ENCODE data around the gene COL6A1.
A peak's percentile ranks its signal among the peaks of the same experiment; 100 is the strongest.

Gene COL6A1, protein sequence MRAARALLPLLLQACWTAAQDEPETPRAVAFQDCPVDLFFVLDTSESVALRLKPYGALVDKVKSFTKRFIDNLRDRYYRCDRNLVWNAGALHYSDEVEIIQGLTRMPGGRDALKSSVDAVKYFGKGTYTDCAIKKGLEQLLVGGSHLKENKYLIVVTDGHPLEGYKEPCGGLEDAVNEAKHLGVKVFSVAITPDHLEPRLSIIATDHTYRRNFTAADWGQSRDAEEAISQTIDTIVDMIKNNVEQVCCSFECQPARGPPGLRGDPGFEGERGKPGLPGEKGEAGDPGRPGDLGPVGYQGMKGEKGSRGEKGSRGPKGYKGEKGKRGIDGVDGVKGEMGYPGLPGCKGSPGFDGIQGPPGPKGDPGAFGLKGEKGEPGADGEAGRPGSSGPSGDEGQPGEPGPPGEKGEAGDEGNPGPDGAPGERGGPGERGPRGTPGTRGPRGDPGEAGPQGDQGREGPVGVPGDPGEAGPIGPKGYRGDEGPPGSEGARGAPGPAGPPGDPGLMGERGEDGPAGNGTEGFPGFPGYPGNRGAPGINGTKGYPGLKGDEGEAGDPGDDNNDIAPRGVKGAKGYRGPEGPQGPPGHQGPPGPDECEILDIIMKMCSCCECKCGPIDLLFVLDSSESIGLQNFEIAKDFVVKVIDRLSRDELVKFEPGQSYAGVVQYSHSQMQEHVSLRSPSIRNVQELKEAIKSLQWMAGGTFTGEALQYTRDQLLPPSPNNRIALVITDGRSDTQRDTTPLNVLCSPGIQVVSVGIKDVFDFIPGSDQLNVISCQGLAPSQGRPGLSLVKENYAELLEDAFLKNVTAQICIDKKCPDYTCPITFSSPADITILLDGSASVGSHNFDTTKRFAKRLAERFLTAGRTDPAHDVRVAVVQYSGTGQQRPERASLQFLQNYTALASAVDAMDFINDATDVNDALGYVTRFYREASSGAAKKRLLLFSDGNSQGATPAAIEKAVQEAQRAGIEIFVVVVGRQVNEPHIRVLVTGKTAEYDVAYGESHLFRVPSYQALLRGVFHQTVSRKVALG
- 3.7 to 16.0 (median 7.8) reads per million in 4 donors for total RNA-seq

DNA sequence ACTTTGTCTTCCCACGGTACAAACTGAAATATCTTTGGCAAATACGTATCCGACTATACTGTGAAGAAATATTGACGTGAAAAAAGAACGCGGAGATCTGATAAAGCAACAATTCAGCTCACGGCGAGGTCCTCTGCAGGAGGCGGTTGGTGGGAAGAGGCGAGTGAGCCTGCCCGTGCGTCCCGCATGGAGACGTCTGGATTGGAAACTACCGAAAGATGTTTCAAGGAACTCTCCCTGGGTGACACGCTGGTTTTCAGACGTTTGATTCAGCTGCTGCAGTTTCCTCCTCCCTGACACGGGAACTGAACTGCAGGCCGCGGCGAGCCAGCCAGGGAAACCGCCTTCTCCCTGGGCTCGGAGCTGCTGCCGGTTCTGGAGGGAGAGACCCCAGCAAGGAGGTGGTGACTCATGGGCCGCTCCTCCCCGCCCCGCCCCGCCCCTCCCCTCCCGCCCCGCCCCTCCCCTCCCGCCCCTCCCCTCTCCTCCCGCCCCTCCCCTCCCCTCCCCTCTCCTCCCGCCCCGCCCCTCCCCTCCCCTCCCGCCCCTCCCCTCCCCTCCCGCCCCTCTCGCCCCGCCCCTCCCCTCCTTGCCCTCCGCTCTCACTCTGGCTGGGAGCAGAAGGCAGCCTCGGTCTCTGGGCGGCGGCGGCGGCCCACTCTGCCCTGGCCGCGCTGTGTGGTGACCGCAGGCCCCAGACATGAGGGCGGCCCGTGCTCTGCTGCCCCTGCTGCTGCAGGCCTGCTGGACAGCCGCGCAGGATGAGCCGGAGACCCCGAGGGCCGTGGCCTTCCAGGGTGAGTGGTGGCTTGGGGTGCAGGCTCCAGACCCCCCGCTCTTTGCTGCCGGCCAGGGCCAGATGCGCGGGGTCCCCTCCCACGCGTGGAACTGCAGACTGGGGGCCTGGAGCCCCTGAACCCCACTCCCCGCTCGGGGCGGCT, at the start of gene COL6A1:
COL6A1 (plus strand) TSS at position 620 of the 941 bp plus-strand sequence; CDS start at position 701, 81 bp downstream.
- peak; percentile 42 to 52 (median 47) for DNase-seq

DNA sequence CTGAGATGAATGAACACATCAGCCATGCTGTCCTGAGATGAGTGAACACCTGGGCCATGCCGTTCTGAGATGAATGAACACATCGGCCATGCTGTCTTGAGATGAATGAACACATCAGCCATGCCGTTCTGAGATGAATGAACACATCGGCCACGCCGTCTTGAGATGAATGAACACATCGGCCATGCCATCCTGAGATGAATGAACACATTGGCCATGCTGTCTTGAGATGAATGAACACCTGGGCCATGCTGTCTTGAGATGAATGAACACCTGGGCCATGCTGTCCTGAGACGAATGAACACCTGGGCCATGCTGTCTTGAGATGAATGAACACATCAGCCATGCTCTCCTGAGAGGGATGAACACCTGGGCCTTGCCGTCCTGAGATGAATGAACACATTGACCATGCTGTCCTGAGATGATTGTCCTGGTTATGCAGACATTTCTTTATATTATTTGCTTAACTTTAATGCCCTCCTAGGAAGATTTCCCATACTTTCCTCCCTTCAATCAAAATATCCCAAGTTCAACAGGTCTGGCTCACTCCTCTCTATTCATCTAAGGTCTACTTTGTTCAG, 48.6 kb upstream of the COL6A1 start:
- peak in 1 of 5 donors; percentile 26 for DNase-seq

DNA sequence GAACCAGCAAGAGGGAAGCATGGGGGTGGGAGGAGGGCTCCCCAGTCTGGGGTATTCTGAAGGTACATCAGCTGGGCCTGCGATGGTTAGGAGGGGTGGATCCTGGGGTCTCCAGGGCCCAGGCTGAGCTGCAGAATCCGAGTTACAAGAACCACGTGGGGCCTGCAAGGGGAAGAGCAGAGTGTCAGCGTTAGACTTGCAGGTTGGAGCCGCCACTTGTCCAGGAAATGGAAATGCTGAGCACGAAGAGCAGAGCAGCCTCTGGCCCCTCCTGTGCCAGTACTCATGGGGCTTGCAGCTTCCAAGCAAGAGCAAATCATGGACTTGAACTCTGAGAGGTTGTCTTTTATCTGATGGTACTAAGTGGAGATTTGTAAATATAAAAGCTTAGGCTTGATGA, 47.5 kb upstream of the COL6A1 start:
- no peak for DNase-seq

DNA sequence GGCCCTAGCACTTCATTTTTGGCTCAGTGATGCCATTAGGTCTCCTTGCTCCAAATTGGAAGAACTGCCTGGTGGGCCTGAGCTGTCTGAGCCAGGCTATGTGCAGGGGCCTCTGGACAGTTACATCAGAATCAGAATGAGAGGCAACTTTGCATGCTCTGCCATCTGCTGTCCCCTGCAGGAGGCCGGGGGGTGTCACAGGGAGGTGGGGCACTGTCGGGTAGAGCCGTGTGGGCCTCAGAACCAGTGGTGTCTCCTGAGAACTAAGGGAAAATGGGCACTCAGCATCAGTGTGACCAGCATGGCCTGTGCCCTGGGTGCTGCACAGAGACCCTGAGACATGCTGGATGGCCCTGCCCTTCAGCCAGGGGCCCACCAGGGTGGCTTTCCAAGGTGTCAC, 47.0 kb upstream of the COL6A1 start:
- DNase-seq: no peak

DNA sequence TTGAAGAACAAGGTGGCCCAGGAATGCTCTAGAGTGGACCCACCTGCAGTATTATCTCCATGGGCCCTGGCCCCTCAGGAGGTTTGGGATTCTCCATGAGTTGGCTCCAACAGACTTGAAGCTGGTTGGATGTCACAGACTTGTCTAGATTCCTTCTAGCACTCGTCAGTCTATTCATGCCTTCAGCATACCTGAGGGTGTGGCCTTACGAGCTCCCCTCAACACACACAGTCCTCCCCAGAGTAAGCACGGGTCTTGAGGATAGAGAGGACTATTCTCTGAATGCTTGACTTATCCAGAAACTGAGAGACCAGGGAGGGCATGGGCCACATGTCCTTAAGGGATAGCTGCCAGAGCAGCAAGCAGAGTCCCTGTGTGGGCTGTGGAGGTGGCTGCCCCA, 45.9 kb upstream of the COL6A1 start:
- DNase-seq: no peak

DNA sequence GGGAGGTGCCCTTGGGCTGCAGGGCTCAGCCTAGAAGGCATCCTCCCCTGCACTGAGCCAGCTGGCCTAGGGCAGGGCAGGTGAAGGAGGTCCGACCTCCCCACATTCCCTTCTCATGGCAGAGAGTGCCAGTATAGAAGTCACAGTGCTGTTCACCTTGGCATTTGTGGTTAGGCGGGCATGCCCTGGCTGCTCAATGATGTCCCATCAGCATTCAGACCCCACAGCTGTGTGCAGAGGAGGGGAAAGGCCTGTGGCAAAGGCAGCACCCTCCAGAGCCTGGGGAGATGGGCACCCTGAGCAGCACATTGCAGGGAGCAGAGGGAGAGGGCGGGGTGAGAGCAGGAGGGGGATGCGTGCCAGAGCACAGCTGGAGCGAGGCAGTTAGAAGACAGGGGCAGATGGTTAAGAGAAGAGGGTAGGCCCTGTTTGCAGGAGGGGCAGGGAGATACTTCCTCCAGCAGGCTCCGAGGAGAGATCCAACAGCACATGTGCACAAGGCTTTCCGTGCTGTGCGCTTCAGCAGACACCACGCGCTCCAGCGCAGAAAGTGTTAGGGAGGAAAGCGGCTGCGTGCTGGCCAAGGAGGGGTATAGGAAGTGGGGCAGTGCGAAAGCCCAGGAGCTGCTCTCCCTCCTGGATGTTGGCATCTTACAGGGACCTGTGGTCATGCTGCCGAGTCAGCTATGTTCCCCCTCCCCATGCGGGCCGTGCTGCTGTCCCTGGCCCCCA, 43.7 kb upstream of the COL6A1 start:
- no peak for DNase-seq

DNA sequence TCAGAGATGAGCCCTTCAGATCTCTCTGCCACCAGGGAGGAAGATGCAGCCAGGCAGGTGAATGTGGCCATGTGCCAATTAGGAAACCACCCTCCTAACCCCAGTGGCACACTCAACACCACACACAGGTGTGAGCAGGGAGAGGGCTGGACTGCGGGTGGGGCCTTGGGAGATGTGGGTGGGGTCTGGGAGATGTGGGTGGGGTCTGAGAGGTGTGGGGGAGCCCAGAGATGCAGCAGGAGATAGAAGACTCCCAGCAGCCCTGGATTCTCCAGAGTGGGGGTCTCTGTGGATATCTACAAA, 43.2 kb upstream of the COL6A1 start:
- no peak for DNase-seq

DNA sequence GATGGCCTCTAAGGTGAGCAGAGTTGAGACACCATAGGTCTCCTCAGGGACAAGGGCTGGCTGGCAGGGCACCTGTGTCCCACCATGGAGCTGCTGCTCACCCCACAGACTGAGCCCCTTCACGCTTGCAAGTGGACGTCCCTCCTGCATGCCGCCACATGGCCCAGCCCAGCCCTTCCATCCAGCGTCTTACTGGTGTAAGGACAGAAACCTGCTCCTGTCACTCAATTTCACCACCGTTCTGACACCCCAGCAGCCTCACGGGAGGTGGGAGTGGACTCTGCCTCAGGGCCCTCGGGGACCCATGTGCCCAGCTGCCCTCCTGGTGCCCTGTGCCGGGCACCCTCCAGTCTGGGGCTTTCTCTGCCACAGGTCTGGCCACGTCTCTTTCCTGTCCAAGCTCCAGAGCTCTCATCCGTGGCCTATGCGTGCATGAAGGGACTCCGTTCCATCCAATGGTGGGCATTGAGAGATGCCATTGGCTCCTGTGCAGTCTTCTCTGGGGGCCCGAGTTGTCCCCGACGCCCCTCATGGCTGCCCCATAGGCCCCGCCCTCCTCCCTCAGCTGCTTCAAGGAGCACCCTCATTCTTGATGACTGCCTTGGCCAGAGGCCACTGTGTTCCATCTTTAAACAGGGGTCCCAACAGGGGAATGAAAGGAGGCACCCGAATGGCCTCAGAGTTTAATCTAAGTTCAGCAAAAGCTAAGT, 42.6 kb upstream of the COL6A1 start:
- DNase-seq: no peak

DNA sequence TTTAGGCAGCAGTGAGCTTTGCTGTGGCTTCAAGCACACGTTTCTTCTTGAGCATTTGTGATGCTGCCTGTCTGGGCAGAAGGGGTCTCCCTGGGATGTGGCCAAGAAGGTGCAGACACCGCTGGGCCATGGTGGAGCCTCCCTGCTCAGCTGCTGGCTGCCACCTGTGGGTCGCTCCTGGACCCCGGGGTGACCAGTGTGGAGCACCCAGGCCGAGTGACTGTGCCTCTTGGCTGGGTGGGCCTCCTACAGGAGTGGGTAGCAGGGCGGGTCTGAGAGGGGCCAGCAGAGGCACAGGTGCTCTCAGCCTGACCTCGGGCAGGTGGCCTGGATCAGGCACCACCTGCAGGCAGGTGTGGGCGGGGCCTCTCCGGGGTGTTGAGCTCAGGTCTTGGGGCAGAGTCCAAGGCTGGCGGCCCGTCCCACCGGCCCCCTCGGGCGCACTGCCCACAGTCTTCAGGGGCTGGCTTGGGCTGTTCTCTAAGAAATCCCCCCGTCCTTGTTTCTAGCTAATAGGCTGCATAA, 42.0 kb upstream of the COL6A1 start:
- no peak for DNase-seq

DNA sequence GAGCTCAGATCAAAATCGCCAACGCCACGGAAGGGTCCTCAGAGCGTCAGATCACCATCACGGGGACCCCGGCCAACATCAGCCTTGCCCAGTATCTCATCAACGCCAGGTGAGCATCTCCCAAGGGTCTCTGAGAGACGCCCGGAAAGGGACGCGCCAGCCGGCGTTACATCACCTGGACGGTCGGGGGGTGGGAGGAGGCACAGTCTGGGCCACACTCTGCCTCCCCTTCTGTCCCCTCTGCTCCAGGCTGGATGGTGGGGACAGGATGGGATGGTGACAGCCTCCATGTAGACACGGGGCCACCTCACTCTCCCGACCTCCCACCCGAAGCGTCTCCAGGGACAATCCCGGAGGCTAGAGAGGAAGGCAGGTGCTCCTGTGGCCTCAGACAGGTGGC, 41.5 kb upstream of the COL6A1 start:
- DNase-seq: no peak

DNA sequence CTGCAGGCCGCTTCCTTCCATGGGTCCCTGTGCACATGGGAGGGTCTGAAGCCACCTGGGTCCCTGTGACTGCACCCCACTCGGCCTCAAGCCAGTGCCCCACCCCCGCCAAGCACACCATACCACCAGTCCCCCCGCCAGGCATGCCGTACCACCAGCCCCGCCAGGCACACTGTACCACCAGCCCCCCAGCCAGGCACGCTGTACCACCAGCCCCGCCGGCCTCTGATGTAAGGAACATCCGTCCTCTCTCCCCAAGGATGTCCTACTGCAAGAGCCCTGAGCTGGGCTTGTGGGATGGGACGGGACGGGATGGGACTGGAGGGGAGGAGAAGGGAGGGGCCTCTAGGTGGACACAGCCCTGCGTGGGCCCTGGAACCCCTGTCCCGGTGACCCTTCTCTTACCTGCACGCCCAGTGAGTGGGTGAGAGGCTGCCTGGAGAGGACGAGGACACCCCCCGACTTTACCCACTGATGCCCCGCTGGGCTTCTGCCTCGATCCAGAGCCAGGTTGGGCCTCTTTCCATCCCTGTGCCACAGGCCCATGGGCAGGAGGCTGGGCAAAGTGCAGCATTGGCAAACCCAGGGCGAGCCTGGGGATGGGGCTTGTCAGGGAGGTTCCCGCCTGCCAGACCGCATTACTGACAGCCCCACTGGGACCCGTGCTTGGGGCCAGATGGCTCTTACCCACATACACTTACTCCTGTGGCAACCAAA, 40.8 kb upstream of the COL6A1 start:
- DNase-seq: no peak

DNA sequence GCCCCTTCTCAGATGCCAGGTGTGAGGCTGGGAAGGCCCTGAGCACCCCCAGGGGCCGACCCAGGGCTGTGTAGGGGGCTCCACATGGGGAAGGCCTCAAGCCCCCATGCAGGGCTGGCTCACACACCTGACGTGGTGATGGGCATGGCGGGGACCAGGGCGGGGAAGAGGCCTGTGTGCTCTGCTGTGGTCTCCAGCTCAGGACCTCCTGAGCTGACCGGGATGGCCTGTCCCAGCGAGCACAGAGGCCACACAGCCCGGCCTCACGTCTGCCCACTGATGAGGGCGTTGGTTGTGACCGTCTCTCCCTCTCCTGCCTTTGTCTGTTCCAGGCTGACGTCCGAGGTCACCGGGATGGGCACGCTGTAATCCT, 40.2 kb upstream of the COL6A1 start:
- no peak for DNase-seq

DNA sequence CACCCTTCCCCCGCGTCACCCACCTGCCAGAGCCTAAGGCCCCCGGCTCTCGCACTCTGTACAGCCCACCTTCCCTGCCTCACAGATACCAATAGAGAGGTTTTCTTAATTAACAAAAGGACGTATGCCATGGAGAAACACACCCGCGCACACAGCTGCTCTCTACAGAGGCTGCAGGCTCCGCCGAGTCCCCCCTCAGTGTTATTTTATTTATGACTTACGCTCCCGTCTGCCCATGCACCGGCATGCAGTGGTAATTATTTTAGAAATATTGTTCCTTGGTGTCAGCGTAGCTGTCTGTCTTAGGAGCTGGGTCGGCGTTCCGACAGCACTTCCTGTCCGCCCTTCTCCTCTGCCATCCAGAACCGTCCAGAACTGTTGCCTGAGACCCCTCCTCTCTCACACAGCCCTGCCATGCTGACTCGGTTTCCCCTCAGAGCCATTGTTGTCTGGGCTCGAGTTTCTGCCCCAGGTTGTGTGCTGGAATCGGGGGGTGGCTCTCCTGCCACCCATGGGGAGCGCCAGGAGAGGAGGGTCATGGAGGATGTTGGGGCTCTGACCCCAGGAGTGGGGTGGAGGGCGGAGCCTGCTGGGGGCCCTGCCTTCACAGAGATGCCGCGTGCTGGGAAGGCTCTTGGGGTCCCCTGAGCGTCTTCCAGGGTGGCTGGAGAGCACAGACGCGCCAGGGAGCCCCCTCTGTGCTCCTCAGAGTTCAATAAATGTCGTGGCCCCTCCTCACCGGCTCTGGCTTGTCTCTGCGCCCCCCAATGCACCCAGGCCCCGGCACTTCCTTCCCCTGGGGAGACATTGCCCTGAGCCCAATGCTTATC, 39.6 kb upstream of the COL6A1 start:
- no peak for DNase-seq

DNA sequence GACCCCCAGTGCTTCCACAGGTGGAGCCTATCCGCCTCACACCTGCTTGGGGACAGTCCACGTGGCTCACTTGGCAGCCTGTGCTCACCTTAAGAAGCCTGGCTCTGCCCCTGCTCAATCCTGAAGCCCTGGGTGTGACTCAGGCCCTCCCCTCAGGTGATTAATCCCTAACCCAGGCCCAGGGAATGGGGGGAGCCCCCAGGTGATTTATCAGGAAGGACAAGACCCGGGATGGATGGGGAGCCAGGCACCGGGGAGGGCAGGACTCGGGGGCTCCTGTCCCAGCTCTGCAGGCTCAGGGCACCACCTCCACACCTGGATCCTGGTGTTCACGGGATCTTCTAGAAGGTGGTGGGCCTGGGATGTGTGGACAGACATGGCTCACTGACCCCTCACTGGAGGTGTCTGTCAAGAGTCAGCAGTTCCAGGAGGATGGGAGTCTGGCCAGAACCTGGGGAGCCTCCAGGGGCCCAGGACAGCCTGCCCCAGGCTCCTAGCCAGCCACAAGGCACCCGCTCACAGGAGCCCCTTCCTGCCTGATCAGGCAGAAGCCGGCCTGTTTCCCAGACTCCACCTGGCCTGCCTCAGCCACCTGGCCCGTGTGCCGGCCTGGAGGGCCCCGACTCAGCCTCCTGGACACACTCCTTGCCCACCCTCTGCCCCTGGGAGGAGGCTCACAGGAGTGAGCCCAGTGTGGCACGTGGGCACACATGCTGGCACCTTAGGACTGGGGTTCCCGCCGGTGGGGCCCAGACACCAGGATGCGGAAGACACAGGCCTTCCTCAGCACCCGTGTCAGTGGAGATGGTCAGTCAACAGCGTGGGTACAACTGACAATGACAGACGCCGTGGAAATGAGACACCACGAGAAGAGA, 38.6 kb upstream of the COL6A1 start:
- DNase-seq: no peak

DNA sequence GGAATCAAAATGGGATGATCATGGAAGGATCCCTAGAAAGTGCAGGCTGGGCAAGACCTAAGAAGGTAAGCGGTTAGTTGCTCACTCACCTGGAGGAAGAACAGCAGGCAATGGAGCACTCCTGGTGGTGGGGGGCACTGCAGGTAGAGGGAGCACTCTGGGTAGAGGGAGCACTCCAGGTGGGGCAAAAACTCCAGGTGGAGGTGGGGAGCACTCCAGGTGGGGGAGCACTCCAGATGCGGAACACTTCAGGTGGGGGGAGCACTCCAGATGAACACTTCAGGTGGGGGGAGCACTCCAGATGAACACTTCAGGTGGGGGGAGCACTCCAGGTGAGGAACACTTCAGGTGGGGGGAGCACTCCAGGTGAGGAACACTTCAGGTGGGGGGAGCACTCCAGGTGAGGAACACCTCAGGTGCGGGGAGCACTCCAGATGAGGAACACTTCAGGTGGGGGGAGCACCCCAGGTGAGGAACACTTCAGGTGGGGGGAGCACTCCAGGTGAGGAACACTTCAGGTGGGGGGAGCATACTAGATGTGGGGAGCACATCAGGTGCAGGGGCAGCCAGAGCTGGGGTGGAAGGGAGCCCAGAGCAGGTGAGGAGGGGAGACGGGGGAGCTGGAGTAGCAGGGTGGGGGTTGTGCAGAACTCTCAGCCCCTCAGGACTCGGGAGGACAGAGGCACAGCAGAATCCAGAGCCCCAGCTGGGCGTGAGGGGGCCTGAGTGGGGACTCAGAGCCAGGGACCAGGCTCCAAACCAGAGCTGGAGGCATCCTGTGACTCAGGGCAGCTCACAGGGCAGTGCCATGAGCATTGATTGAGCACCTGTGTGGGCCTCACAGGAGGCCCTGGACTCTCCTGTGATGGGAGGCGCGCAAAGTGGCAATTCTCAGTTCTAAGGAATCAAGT, 37.7 kb upstream of the COL6A1 start:
- no peak for DNase-seq

DNA sequence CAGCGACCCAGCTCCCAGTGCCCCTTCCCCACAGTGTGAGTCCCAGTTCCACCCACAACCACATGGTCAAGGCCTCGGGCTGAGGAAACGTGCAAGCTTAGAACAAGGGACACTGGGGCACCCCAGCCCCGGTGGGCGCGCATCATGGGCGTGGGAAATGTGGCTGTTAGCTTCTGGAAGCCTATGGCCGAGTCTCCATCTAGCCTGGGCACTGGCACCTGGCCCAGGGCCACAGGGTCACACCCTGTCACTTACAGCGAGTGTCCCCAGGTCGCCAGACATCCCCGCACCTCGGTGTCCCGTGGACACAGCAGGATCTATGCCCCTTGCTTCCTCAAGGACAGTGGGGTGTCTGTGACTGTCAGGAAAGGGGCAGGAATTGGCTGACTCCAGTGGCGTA, 37.0 kb upstream of the COL6A1 start:
- DNase-seq: no peak

Data from T-helper 1 cell (primary cell).